Measurements from ENCODE around the gene CCNG1.

GRCh38 chr5:163399923-163400322, 37.5 kb upstream of the CCNG1 start:
- TF ChIP-seq CTCF (IDR thresholded peaks at IDR 0.05), result no peak
- TF ChIP-seq POLR2A (IDR thresholded peaks at IDR 0.05), result no peak

All from adrenal gland (tissue), 5 donors.